ENCODE data around the gene NKX6-1. TPM values are rescaled to one million over a fixed set of nuclear protein-coding genes. Genes with fewer than 3 reads are reported as not detected.

NKX6-1 gene
- total RNA-seq, 1 experiment from 2014 or later = 2.6 TPM

GRCh38 chr4:84491481-84491880, 7.6 kb downstream of the NKX6-1 start:
- no peak overlapping the region for H3K4me3 ChIP-seq
- no peak for DNase-seq
- H3K9me3 ChIP-seq = no peaks in the 10 kb centered on the region
- no peaks in the 10 kb centered on the region for H3K27me3 ChIP-seq
- H3K36me3 ChIP-seq = peaks cover 5% of the 10 kb centered on the region; the same call in 1 of the 2 replicates

GRCh38 chr4:84490663-84491062, 8.4 kb downstream of the NKX6-1 start:
- DNase-seq = no peak
- H3K27me3 ChIP-seq = no peaks in the 10 kb centered on the region
- H3K36me3 ChIP-seq = peaks cover 5% of the 10 kb centered on the region; the same call in 1 of the 2 replicates
- H3K9me3 ChIP-seq = no peaks in the 10 kb centered on the region
- H3K4me3 ChIP-seq = no peak overlapping the region

- H3K27me3 ChIP-seq = no peaks in the 10 kb centered on the region
These were observed 14.9 kb downstream of the NKX6-1 start for GRCh38 chr4:84484236-84484635.

GRCh38 chr4:84483688-84484087, 15.4 kb downstream of the NKX6-1 start:
- no peak overlapping the region for H3K4me3 ChIP-seq
- no peaks in the 10 kb centered on the region for H3K36me3 ChIP-seq
- H3K9me3 ChIP-seq = no peaks in the 10 kb centered on the region
- H3K27me3 ChIP-seq = no peaks in the 10 kb centered on the region
- no peak for DNase-seq

More at GRCh38 chr4:84484236-84484635, 14.9 kb downstream of the NKX6-1 start:
- Histone ChIP-seq H3K36me3 (no peaks in the 10 kb centered on the region), H3K4me3 (no peak overlapping the region), H3K9me3 (no peaks in the 10 kb centered on the region)
- DNase-seq = no peak

GRCh38 chr4:84482564-84483563, 16.2 kb downstream of the NKX6-1 start:
- H3K9me3 ChIP-seq = no peaks in the 10 kb centered on the region
- DNase-seq = no peak
- no peaks in the 10 kb centered on the region for H3K27me3 ChIP-seq
- H3K36me3 ChIP-seq = no peaks in the 10 kb centered on the region
- no peak overlapping the region for H3K4me3 ChIP-seq

- Histone ChIP-seq H3K9me3 (no peaks in the 10 kb centered on the region), H3K27me3 (no peaks in the 10 kb centered on the region)
- no peak for DNase-seq
These were observed 17.2 kb downstream of the NKX6-1 start for GRCh38 chr4:84481860-84482245.

GRCh38 chr4:84481077-84481859, 17.8 kb downstream of the NKX6-1 start:
- H3K27me3 ChIP-seq = no peaks in the 10 kb centered on the region
- no peaks in the 10 kb centered on the region for H3K9me3 ChIP-seq
- no peak for DNase-seq
- no peaks in the 10 kb centered on the region for H3K36me3 ChIP-seq
- no peak overlapping the region for H3K4me3 ChIP-seq

More at GRCh38 chr4:84481860-84482245, 17.2 kb downstream of the NKX6-1 start:
- H3K4me3 ChIP-seq = no peak overlapping the region
- no peaks in the 10 kb centered on the region for H3K36me3 ChIP-seq

GRCh38 chr4:84480082-84480481, 19.0 kb downstream of the NKX6-1 start:
- H3K36me3 ChIP-seq = no peaks in the 10 kb centered on the region
- no peaks in the 10 kb centered on the region for H3K9me3 ChIP-seq
- no peaks in the 10 kb centered on the region for H3K27me3 ChIP-seq
- H3K4me3 ChIP-seq = no peak overlapping the region
- no peak for DNase-seq

GRCh38 chr4:84479663-84480062, 19.4 kb downstream of the NKX6-1 start:
- H3K9me3 ChIP-seq = no peaks in the 10 kb centered on the region
- no peak for DNase-seq

GRCh38 chr4:84477738-84478137, 21.4 kb downstream of the NKX6-1 start:
- H3K36me3 ChIP-seq = no peaks in the 10 kb centered on the region
- no peaks in the 10 kb centered on the region for H3K27me3 ChIP-seq
- H3K9me3 ChIP-seq = no peaks in the 10 kb centered on the region
- no peak overlapping the region for H3K4me3 ChIP-seq
- no peak for DNase-seq

More at GRCh38 chr4:84479663-84480062, 19.4 kb downstream of the NKX6-1 start:
- H3K36me3 ChIP-seq = no peaks in the 10 kb centered on the region
- H3K4me3 ChIP-seq = no peak overlapping the region
- no peaks in the 10 kb centered on the region for H3K27me3 ChIP-seq

GRCh38 chr4:84474107-84474506, 25.0 kb downstream of the NKX6-1 start:
- Histone ChIP-seq H3K9me3 (no peaks in the 10 kb centered on the region), H3K36me3 (no peaks in the 10 kb centered on the region), H3K27me3 (no peaks in the 10 kb centered on the region), H3K4me3 (no peak overlapping the region)
- no peak for DNase-seq

- Histone ChIP-seq H3K36me3 (no peaks in the 10 kb centered on the region), H3K9me3 (no peaks in the 10 kb centered on the region), H3K4me3 (no peak overlapping the region), H3K27me3 (no peaks in the 10 kb centered on the region)
- no peak for DNase-seq
These were observed 26.9 kb downstream of the NKX6-1 start for GRCh38 chr4:84472154-84472553.

GRCh38 chr4:84470204-84470785, 28.8 kb downstream of the NKX6-1 start:
- no peaks in the 10 kb centered on the region for H3K27me3 ChIP-seq
- no peaks in the 10 kb centered on the region for H3K9me3 ChIP-seq
- DNase-seq = no peak
- no peak overlapping the region for H3K4me3 ChIP-seq
- no peaks in the 10 kb centered on the region for H3K36me3 ChIP-seq

- Histone ChIP-seq H3K4me3 (no peak overlapping the region), H3K36me3 (no peaks in the 10 kb centered on the region), H3K9me3 (no peaks in the 10 kb centered on the region), H3K27me3 (no peaks in the 10 kb centered on the region)
- no peak for DNase-seq
These were observed 31.5 kb downstream of the NKX6-1 start for GRCh38 chr4:84467601-84468000.

GRCh38 chr4:84459783-84460182, 39.3 kb downstream of the NKX6-1 start:
- DNase-seq = no peak
- Histone ChIP-seq H3K27me3 (no peaks in the 10 kb centered on the region), H3K4me3 (no peak overlapping the region), H3K9me3 (no peaks in the 10 kb centered on the region), H3K36me3 (no peaks in the 10 kb centered on the region)

GRCh38 chr4:84456157-84456556, 42.9 kb downstream of the NKX6-1 start:
- no peak overlapping the region for H3K4me3 ChIP-seq

GRCh38 chr4:84455697-84456096, 43.4 kb downstream of the NKX6-1 start:
- Histone ChIP-seq H3K9me3 (no peaks in the 10 kb centered on the region), H3K36me3 (no peaks in the 10 kb centered on the region), H3K4me3 (no peak overlapping the region), H3K27me3 (no peaks in the 10 kb centered on the region)
- no peak for DNase-seq

More at GRCh38 chr4:84456157-84456556, 42.9 kb downstream of the NKX6-1 start:
- no peaks in the 10 kb centered on the region for H3K27me3 ChIP-seq
- H3K9me3 ChIP-seq = no peaks in the 10 kb centered on the region
- no peaks in the 10 kb centered on the region for H3K36me3 ChIP-seq
- no peak for DNase-seq
